Ectodermal cell (in vitro differentiated cells): ENCODE data around the gene FAM234B.

ENCODE experiments used
- H3K27ac ChIP-seq: 2 replicates; pipeline ENCODE4 v1.7.0; 2013; ENCODE audit warnings: mild to moderate bottlenecking, low read depth, low read length; ENCODE audit not compliant: insufficient read depth, poor library complexity, severe bottlenecking
- H3K27me3 ChIP-seq: 2 replicates; pipeline ENCODE4 v1.7.0; 2013; ENCODE audit warnings: mild to moderate bottlenecking, low read length; ENCODE audit not compliant: insufficient read depth, control insufficient read depth, poor library complexity, severe bottlenecking
- H3K36me3 ChIP-seq: one replicate; pipeline ENCODE4 v1.7.0; 2013; ENCODE audit warnings: low read length; ENCODE audit not compliant: control insufficient read depth, insufficient read depth
- H3K4me1 ChIP-seq: one replicate; pipeline ENCODE4 v1.7.0; 2013; ENCODE audit warnings: low read length; ENCODE audit not compliant: control insufficient read depth, insufficient read depth
- H3K4me3 ChIP-seq: 2 replicates; pipeline ENCODE4 v1.7.0; 2013; ENCODE audit warnings: low read depth, low read length, control low read depth; ENCODE audit not compliant: insufficient read depth
- H3K9me3 ChIP-seq: 2 replicates; pipeline ENCODE4 v1.7.0; 2013; ENCODE audit warnings: mild to moderate bottlenecking, low read length, moderate library complexity; ENCODE audit not compliant: control insufficient read depth
- WGBS, 2 experiments: methylation state at CpG; one replicate each; pipeline ENCODE4 v1.1.7; 2013; ENCODE audit warnings: missing lambda C conversion rate in 2 of 2; 5-methylcytosine and 5-hydroxymethylcytosine counted together

Gene FAM234B

DNA sequence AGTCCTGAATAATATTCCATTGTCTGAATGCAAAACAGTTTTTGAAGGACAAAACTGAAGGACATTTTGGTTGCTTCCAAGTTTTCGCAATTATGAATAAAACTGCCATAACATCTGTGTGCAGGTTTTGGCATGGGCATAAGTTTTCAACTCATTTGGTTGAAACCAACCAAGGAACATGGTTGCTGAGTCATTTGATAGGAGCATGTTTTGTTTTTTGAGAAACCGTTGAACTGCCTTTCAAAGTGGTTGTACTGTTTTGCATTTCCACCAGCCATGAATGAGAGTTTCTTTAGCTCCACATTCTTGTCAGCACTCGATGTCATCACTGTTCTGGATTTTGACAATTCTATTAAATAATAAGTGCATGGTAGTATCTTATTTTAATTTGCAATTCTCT is 82.3 kb downstream of the FAM234B start:
- Histone ChIP-seq H3K27ac (no peak overlapping the region), H3K9me3 (no peaks in the 10 kb centered on the region), H3K4me1 (peaks cover 26% of the 10 kb centered on the region), H3K36me3 (no peaks in the 10 kb centered on the region), H3K4me3 (no peak overlapping the region), H3K27me3 (no peaks in the 10 kb centered on the region)
- 93 to 96% methylated on average over 3 of the region's 3 CpGs for WGBS, 2 experiments

DNA sequence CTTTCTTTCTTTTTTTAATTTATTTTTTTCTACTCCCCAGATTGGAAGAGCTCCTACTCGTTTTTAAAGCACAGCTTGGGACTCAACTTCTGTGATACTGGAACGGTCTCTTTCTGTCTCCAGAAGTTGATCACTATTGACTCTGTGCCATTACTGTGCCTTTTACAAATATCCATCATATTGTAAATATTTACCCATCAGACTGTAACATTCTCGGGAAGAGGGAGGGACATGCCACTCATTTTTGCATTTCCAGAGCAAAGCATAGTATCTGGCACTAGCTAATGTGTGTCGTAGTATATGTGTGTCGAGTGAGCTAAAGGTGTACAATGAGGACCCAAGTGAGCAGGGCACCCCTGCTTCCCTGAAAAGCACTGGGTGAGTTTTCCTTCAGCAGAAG is 83.3 kb downstream of the FAM234B start:
- no peaks in the 10 kb centered on the region for H3K9me3 ChIP-seq
- H3K27ac ChIP-seq, result no peak overlapping the region
- H3K27me3 ChIP-seq, result no peaks in the 10 kb centered on the region
- WGBS, 2 experiments, result 90 to 93% methylated on average over 4 of the region's 5 CpGs
- no peaks in the 10 kb centered on the region for H3K36me3 ChIP-seq
- H3K4me3 ChIP-seq, result no peak overlapping the region
- peaks cover 26% of the 10 kb centered on the region for H3K4me1 ChIP-seq

DNA sequence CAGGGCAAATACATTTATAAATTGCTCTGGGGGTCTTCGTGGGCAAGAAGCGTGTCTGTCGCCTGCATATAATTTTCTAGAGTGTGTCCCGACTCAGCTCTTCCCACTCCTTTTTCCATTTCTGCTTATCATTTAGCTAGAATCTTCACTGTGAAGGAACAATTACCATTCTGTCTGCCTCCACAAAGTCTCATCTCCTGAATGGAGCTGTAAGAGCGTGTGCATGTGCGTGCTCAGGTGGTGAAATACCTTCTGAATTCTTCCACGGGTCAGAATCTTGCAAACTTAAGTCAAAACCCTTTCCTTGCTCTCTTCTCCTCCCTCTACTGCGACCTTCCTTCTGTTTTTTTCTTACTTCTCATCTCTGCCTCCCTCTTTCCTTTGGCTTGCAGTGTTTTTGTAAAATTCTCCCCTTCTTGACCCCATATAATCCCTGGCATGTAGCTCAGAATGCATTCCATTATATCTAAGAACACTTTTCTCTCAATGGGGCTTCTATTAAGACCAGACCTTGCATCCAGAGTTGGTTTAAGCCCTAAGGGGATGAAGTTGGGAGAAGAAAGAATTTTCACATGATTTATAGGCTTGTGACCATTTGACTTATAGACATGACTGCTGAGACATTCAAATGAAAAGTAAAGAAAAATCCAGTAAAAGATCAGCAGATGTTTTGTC is 84.2 kb downstream of the FAM234B start:
- Histone ChIP-seq H3K4me3 (no peak overlapping the region), H3K9me3 (no peaks in the 10 kb centered on the region), H3K27ac (no peak overlapping the region), H3K36me3 (no peaks in the 10 kb centered on the region), H3K4me1 (peaks cover 26% of the 10 kb centered on the region), H3K27me3 (no peaks in the 10 kb centered on the region)
- 91% methylated on average over 8 of the region's 8 CpGs for WGBS, 2 experiments

DNA sequence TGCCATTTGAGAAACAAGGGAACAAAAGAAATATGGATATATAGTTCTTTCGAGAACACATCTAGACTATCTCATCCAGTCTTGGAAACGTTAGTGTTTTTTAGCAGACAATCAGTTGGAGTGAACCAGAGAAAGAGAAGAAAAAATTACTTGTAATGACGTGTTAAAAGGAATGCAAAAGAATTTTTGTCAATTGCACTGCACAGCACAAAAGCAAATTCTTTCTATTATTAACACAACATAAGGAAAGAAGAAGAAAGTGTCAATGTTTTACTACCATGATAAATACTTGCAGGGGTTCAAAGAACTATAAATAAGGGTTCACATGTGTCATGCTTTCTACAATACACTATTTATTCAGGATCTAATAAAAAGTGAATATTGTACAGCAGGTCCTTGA is 86.8 kb downstream of the FAM234B start:
- Histone ChIP-seq H3K27ac (no peak overlapping the region), H3K9me3 (no peaks in the 10 kb centered on the region), H3K4me3 (no peak overlapping the region), H3K4me1 (peaks cover 22% of the 10 kb centered on the region), H3K27me3 (no peaks in the 10 kb centered on the region), H3K36me3 (no peaks in the 10 kb centered on the region)
- WGBS, 2 experiments, result 84 to 85% methylated on average over 2 of the region's 3 CpGs
